Astrocyte (in vitro differentiated cells and primary cell): Measurements from ENCODE around the gene ZNF416. TPM values are rescaled to one million over a fixed set of nuclear protein-coding genes. Genes with fewer than 3 reads are reported as not detected.

Source experiments
- DNase-seq: peaks from one replicate; pipeline ENCODE4 v3.0.0-alpha.2; 2010; ENCODE audit warnings: low read depth
- FAIRE-seq: peaks from 2 replicates; lab custom pipeline; 2011; peaks lifted over from hg19 to GRCh38; lab: Jason Lieb, UNC
- H2AFZ ChIP-seq: 2 replicates; pipeline ENCODE4 v1.6.0; 2012; ENCODE audit warnings: low read depth, low read length, inconsistent platforms
- H3K27ac ChIP-seq: 2 replicates; pipeline ENCODE4 v1.5.1; 2011; ENCODE audit warnings: low read depth, low read length, inconsistent platforms
- H3K27me3 ChIP-seq: 2 replicates; pipeline ENCODE4 v1.6.0; 2011; ENCODE audit warnings: low read length, inconsistent platforms; ENCODE audit not compliant: insufficient read depth
- H3K36me3 ChIP-seq: 2 replicates; pipeline ENCODE4 v1.5.1; 2011; ENCODE audit warnings: low read length, inconsistent platforms; ENCODE audit not compliant: insufficient read depth
- H3K4me1 ChIP-seq: 2 replicates; pipeline ENCODE4 v1.5.1; 2011; ENCODE audit warnings: low read length, inconsistent platforms; ENCODE audit not compliant: insufficient read depth
- H3K4me2 ChIP-seq: 2 replicates; pipeline ENCODE4 v1.6.0; 2012; ENCODE audit warnings: low read length, inconsistent platforms
- H3K4me3 ChIP-seq: 2 replicates; pipeline ENCODE4 v1.5.1; 2011; ENCODE audit warnings: low read depth, mild to moderate bottlenecking, low read length, inconsistent platforms; ENCODE audit not compliant: insufficient read depth
- H3K79me2 ChIP-seq: 2 replicates; pipeline ENCODE4 v1.6.0; 2012; ENCODE audit warnings: mild to moderate bottlenecking, low read length, inconsistent platforms; ENCODE audit not compliant: insufficient read depth
- H3K9ac ChIP-seq: 2 replicates; pipeline ENCODE4 v1.6.0; 2012; ENCODE audit warnings: mild to moderate bottlenecking, low read length, inconsistent platforms
- H3K9me3 ChIP-seq: 2 replicates; pipeline ENCODE4 v1.5.1; 2012; ENCODE audit warnings: low read depth, mild to moderate bottlenecking, low read length, inconsistent platforms; ENCODE audit not compliant: insufficient read depth
- H4K20me1 ChIP-seq: 2 replicates; pipeline ENCODE4 v1.6.0; 2012; ENCODE audit warnings: low read length, inconsistent platforms; ENCODE audit not compliant: insufficient read depth
- H3K27ac Mint-ChIP-seq: one replicate; pipeline ENCODE4 v1.8.0; 2021; ENCODE audit warnings: mild to moderate bottlenecking, mixed read lengths; ENCODE audit not compliant: unreplicated experiment
- H3K27me3 Mint-ChIP-seq: one replicate; pipeline ENCODE4 v1.8.0; 2021; ENCODE audit warnings: low read depth, mixed read lengths; ENCODE audit not compliant: unreplicated experiment
- H3K36me3 Mint-ChIP-seq: one replicate; pipeline ENCODE4 v1.8.0; 2021; ENCODE audit warnings: low read depth, mixed read lengths; ENCODE audit not compliant: unreplicated experiment
- H3K4me1 Mint-ChIP-seq: one replicate; pipeline ENCODE4 v1.8.0; 2021; ENCODE audit warnings: low read depth, mixed read lengths; ENCODE audit not compliant: unreplicated experiment
- H3K4me3 Mint-ChIP-seq: one replicate; pipeline ENCODE4 v1.8.0; 2021; ENCODE audit warnings: mild to moderate bottlenecking, moderate library complexity, mixed read lengths; ENCODE audit not compliant: unreplicated experiment
- H3K9me3 Mint-ChIP-seq: one replicate; pipeline ENCODE4 v1.8.0; 2021; ENCODE audit warnings: mild to moderate bottlenecking, mixed read lengths; ENCODE audit not compliant: unreplicated experiment
- CTCF ChIP-seq: IDR thresholded peaks from 2 replicates; pipeline ENCODE4 v1.5.1; 2011; ENCODE audit warnings: low read depth, mild to moderate bottlenecking, inconsistent platforms, low read length, moderate library complexity; ENCODE audit not compliant: insufficient read depth
- EZH2 ChIP-seq: IDR thresholded peaks from 2 replicates; pipeline ENCODE4 v1.6.1; 2012; ENCODE audit warnings: mild to moderate bottlenecking, low read length, inconsistent platforms; ENCODE audit not compliant: insufficient read depth
- total RNA-seq: library from RNA; stranded (reverse); gene quantifications from 2 replicates; pipeline ENCODE4 v1.2.1, GENCODE V29; 2021

The ZNF416 gene
- total RNA-seq, 1 donor from 2014 or later: 9.3 TPM

- TF ChIP-seq EZH2 (no peak), CTCF (no peak)
- no peak overlapping the region for H2AFZ ChIP-seq
- DNase-seq (no peak), FAIRE-seq (no peak)
- H3K27me3 Mint-ChIP-seq: no peaks in the 10 kb centered on the region
- peaks cover 9% of the 10 kb centered on the region for H4K20me1 ChIP-seq
- peaks cover 49% of the 10 kb centered on the region for H3K36me3 Mint-ChIP-seq
- no peak overlapping the region for H3K4me3 ChIP-seq
- H3K4me3 Mint-ChIP-seq: peak overlapping the region; percentile 99
- H3K9me3 Mint-ChIP-seq: peaks cover 33% of the 10 kb centered on the region
- H3K4me1 Mint-ChIP-seq: peaks cover 9% of the 10 kb centered on the region
- H3K9ac ChIP-seq: no peak overlapping the region
- H3K27me3 ChIP-seq: no peaks in the 10 kb centered on the region
- peaks cover 22% of the 10 kb centered on the region for H3K79me2 ChIP-seq
- peaks cover 7% of the 10 kb centered on the region for H3K4me1 ChIP-seq
- H3K9me3 ChIP-seq: peaks cover 35% of the 10 kb centered on the region
- peak overlapping the region; percentile 89 for H3K4me2 ChIP-seq
- no peak overlapping the region for H3K27ac Mint-ChIP-seq
- H3K36me3 ChIP-seq: peaks cover 22% of the 10 kb centered on the region
- no peak overlapping the region for H3K27ac ChIP-seq
Measured at GRCh38 chr19:57557659-57558058, 21.1 kb downstream of the ZNF416 start.

GRCh38 chr19:57552432-57552831 is 26.3 kb downstream of the ZNF416 start:
- peaks cover 61% of the 10 kb centered on the region for H3K9me3 ChIP-seq
- no peak overlapping the region for H3K4me3 Mint-ChIP-seq
- H4K20me1 ChIP-seq: no peaks in the 10 kb centered on the region
- H3K9ac ChIP-seq: no peak overlapping the region
- TF ChIP-seq EZH2 (no peak), CTCF (no peak)
- no peak overlapping the region for H3K27ac ChIP-seq
- H2AFZ ChIP-seq: no peak overlapping the region
- peaks cover 65% of the 10 kb centered on the region for H3K36me3 ChIP-seq
- FAIRE-seq: no peak
- H3K4me2 ChIP-seq: no peak overlapping the region
- H3K4me1 Mint-ChIP-seq: no peaks in the 10 kb centered on the region
- no peaks in the 10 kb centered on the region for H3K27me3 ChIP-seq
- H3K79me2 ChIP-seq: no peaks in the 10 kb centered on the region
- H3K27ac Mint-ChIP-seq: no peak overlapping the region
- peaks cover 38% of the 10 kb centered on the region for H3K9me3 Mint-ChIP-seq
- H3K4me3 ChIP-seq: no peak overlapping the region
- peaks cover 93% of the 10 kb centered on the region for H3K36me3 Mint-ChIP-seq
- H3K27me3 Mint-ChIP-seq: no peaks in the 10 kb centered on the region
- no peak for DNase-seq
- no peaks in the 10 kb centered on the region for H3K4me1 ChIP-seq

- H3K27me3 Mint-ChIP-seq: no peaks in the 10 kb centered on the region
- no peaks in the 10 kb centered on the region for H4K20me1 ChIP-seq
- no peak for TF ChIP-seq CTCF
- TF ChIP-seq EZH2: no peak
- peaks cover 2% of the 10 kb centered on the region for H3K79me2 ChIP-seq
- H3K9ac ChIP-seq: no peak overlapping the region
- no peak overlapping the region for H3K27ac ChIP-seq
- peaks cover 54% of the 10 kb centered on the region for H3K9me3 Mint-ChIP-seq
- H2AFZ ChIP-seq: no peak overlapping the region
- H3K4me3 Mint-ChIP-seq: no peak overlapping the region
- peaks cover 90% of the 10 kb centered on the region for H3K36me3 Mint-ChIP-seq
- H3K36me3 ChIP-seq: peaks cover 70% of the 10 kb centered on the region
- FAIRE-seq (no peak), DNase-seq (no peak)
- peaks cover 70% of the 10 kb centered on the region for H3K9me3 ChIP-seq
- H3K27ac Mint-ChIP-seq: no peak overlapping the region
- H3K4me1 Mint-ChIP-seq: no peaks in the 10 kb centered on the region
- no peaks in the 10 kb centered on the region for H3K27me3 ChIP-seq
- no peak overlapping the region for H3K4me3 ChIP-seq
- no peak overlapping the region for H3K4me2 ChIP-seq
- no peaks in the 10 kb centered on the region for H3K4me1 ChIP-seq
Measured at GRCh38 chr19:57546513-57546912, 32.2 kb downstream of the ZNF416 start.
